ENCODE data around the gene CMTM8.

GRCh38 chr3:32261545-32261944 lies 23.1 kb downstream of the CMTM8 start:
- TF ChIP-seq CTCF (conservative IDR thresholded peaks at IDR 0.05 in 1 of 2, IDR thresholded peaks at IDR 0.05 in 1 of 2; ENCODE audit: low read depth in 1 of 2, low read length in 2 of 2) (no peak), EZH2 (IDR thresholded peaks at IDR 0.05; ENCODE audit: low read length, missing control alignments) (no peak)

Measured in fibroblast of lung (primary cell).